GM12891 (cell line): Measurements from ENCODE around the gene VEGFD.

Experiments used
- PAX5 ChIP-seq: IDR thresholded peaks from 2 replicates; pipeline ENCODE4 v1.6.1; 2011; ENCODE audit warnings: low read length, moderate library complexity, mild to moderate bottlenecking; ENCODE audit not compliant: insufficient read depth, severe bottlenecking
- POLR2A ChIP-seq: IDR thresholded peaks from 2 replicates; pipeline ENCODE4 v1.6.1; 2011; ENCODE audit warnings: low read depth, low read length, control low read depth
- POLR2AphosphoS5 ChIP-seq: IDR thresholded peaks from 2 replicates; pipeline ENCODE4 v1.6.1; 2011; ENCODE audit warnings: low read depth, low read length, control low read depth
- TAF1 ChIP-seq: IDR thresholded peaks from 2 replicates; pipeline ENCODE4 v1.6.1; 2011; ENCODE audit warnings: low read depth, low read length, control low read depth

GRCh38 chrX:15399962-15400391, 15.8 kb upstream of the VEGFD start:
- TF ChIP-seq POLR2A: no peak
- TF ChIP-seq PAX5: no peak
- TF ChIP-seq TAF1: no peak
- TF ChIP-seq POLR2AphosphoS5: no peak
